Esophagus squamous epithelium (tissue), 5 donors: ENCODE measurements around the gene PKP1. TPM values are rescaled to one million over a fixed set of nuclear protein-coding genes. Genes with fewer than 3 reads are reported as not detected.

Source experiments
- DNase-seq: peaks from one replicate; lab custom pipeline; 2025; lab: John Stamatoyannopoulos, UW
- H3K27ac ChIP-seq, 4 donors: fragments of 200-600 bp; sonication (generic); one replicate each; pipeline ENCODE4 v1.5.1; 2016 to 2019; ENCODE audit warnings: mild to moderate bottlenecking in 1 of 4
- H3K27me3 ChIP-seq, 4 donors: fragments of 200-600 bp; sonication (generic); 1 replicate in 3 of 4; 2 replicates in 1 of 4; pipeline versions ENCODE4 v1.5.1 to v1.6.0; 2017 to 2021; ENCODE audit warnings: antibody characterized with exemption in 1 of 4
- H3K36me3 ChIP-seq, 3 donors: fragments of 200-600 bp; sonication (generic); one replicate each; pipeline ENCODE4 v1.5.1; 2016 to 2019
- H3K4me1 ChIP-seq, 3 donors: fragments of 200-600 bp; sonication (generic); one replicate each; pipeline ENCODE4 v1.5.1; 2017 to 2019
- H3K4me3 ChIP-seq, 4 donors: fragments of 200-600 bp; sonication (generic); 1 replicate in 3 of 4; 2 replicates in 1 of 4; pipeline ENCODE4 v1.5.1; 2016 to 2019; ENCODE audit warnings: mild to moderate bottlenecking in 2 of 4, moderate library complexity in 1 of 4
- H3K9me3 ChIP-seq, 3 donors: fragments of 200-600 bp; sonication (generic); one replicate each; pipeline ENCODE4 v1.5.1; 2016 to 2019
- POLR2A ChIP-seq, 4 donors: fragments of 450-650 bp; IDR thresholded peaks; one replicate each; pipeline ENCODE4 v1.6.1; 2017; ENCODE audit warnings: antibody characterized with exemption in 4 of 4, mild to moderate bottlenecking in 4 of 4, moderate library complexity in 3 of 4
- WGBS, 2 donors: methylation state at CpG; one replicate each; pipeline ENCODE4 v1.1.5; 2018; 5-methylcytosine and 5-hydroxymethylcytosine counted together
- intact Hi-C: fragments of 100-400 bp; cut with DNase I; formaldehyde crosslinking; loops from one replicate; pipeline ENCODE4 v1.15.0; 2022
- total RNA-seq, 4 donors: library from RNA; depleted of rRNA; stranded (reverse); fragments of >200 nt; gene quantifications; one replicate each; pipeline ENCODE4 v1.1.0, GENCODE V29; 2016
- TF ChIP-seq, protein P1 (sequence below), 6 experiments: fragments of 450-650 bp in 4 of 6; fragments of 200-600 bp in 2 of 6; sonication (generic) in 2 of 6; IDR thresholded peaks; one replicate each; pipeline ENCODE4 v1.5.1; 2016 to 2019; ENCODE audit warnings: antibody characterized with exemption in 6 of 6, mild to moderate bottlenecking in 4 of 6, moderate library complexity in 4 of 6
- donor health status: DM: yes; HTN: yes; CAD: no.

Gene PKP1
- total RNA-seq, 4 donors from 2014 or later = 263 to 706 (median 410) TPM

DNA sequence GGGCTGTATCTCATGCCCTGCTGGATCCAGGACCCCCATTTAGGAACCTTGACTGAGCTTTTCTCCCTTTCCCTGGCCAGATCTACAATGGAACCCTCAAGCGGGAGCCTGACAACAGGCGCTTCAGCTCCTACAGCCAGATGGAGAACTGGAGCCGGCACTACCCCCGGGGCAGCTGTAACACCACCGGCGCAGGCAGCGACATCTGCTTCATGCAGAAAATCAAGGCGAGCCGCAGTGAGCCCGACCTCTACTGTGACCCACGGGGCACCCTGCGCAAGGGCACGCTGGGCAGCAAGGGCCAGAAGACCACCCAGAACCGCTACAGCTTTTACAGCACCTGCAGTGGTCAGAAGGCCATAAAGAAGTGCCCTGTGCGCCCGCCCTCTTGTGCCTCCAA lies 29.8 kb downstream of the PKP1 start:
- DNase-seq = no peak
- Histone ChIP-seq H3K4me1 (peaks cover 39 to 99% (median 47%) of the 10 kb centered on the region in 3 donors), H3K27ac (peak overlapping the region; percentile 93 to 97 (median 96)), H3K27me3 (no peaks in the 10 kb centered on the region), H3K9me3 (no peaks in the 10 kb centered on the region), H3K4me3 (no peak overlapping the region), H3K36me3 (peaks cover 13 to 54% (median 35%) of the 10 kb centered on the region in 3 donors)
- WGBS, 2 donors = 100% methylated on average over 2 of the region's 16 CpGs; no CpG with 5 or more reads in 1 of the 2 donors
- TF ChIP-seq, protein P1, sequence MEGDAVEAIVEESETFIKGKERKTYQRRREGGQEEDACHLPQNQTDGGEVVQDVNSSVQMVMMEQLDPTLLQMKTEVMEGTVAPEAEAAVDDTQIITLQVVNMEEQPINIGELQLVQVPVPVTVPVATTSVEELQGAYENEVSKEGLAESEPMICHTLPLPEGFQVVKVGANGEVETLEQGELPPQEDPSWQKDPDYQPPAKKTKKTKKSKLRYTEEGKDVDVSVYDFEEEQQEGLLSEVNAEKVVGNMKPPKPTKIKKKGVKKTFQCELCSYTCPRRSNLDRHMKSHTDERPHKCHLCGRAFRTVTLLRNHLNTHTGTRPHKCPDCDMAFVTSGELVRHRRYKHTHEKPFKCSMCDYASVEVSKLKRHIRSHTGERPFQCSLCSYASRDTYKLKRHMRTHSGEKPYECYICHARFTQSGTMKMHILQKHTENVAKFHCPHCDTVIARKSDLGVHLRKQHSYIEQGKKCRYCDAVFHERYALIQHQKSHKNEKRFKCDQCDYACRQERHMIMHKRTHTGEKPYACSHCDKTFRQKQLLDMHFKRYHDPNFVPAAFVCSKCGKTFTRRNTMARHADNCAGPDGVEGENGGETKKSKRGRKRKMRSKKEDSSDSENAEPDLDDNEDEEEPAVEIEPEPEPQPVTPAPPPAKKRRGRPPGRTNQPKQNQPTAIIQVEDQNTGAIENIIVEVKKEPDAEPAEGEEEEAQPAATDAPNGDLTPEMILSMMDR (IDR thresholded peaks at IDR 0.05) = no peak
- TF ChIP-seq POLR2A (IDR thresholded peaks at IDR 0.05) = no peak
- intact Hi-C loops = no loop called here

DNA sequence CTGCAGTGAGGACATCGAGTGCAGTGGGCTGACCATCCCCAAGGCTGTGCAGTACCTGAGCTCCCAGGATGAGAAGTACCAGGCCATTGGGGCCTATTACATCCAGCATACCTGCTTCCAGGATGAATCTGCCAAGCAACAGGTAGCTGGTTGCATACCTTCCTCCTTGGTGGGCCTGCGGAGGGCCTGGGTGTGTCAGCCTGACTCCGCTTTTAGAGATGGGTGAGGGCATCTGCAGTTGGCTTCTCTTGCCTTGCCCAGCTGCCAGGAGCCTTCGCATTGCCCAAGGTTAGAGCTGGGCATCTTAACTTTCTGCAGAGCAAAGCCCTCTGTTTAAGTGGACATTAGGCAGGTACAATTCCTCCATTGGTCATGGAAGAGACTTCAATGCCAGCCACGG lies 33.2 kb downstream of the PKP1 start:
- H3K36me3 ChIP-seq = peaks cover 30 to 89% (median 49%) of the 10 kb centered on the region in 3 donors
- intact Hi-C loops = no loop called here
- no peak for DNase-seq
- H3K27me3 ChIP-seq = no peaks in the 10 kb centered on the region
- H3K4me3 ChIP-seq = no peak overlapping the region
- no peaks in the 10 kb centered on the region for H3K9me3 ChIP-seq
- H3K4me1 ChIP-seq = peaks cover 9 to 86% (median 13%) of the 10 kb centered on the region in 3 donors
- TF ChIP-seq, protein P1 (IDR thresholded peaks at IDR 0.05) = no peak
- TF ChIP-seq POLR2A (IDR thresholded peaks at IDR 0.05) = no peak
- 83 to 97% methylated on average over 2 to 3 of the region's 5 CpGs for WGBS, 2 donors
- H3K27ac ChIP-seq = peak overlapping the region in 2 of 4 donors; percentile 39 to 72

DNA sequence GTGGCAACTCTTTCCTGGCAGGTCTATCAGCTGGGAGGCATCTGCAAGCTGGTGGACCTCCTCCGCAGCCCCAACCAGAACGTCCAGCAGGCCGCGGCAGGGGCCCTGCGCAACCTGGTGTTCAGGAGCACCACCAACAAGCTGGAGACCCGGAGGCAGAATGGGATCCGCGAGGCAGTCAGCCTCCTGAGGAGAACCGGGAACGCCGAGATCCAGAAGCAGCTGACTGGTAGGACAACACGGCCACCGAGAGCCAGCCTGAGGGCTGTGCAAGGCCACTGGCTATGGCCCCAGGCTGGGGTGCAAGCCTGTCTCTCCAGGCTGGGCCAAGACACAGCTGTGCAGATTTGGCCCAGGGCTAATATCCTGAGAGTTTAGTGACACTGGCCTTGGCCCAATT lies 34.2 kb downstream of the PKP1 start:
- H3K27ac ChIP-seq = peak overlapping the region in 3 of 4 donors; percentile 48 to 73 (median 72)
- H3K4me1 ChIP-seq = peaks cover 6 to 85% (median 7%) of the 10 kb centered on the region in 3 donors
- no peak for DNase-seq
- intact Hi-C loops = no loop called here
- no peaks in the 10 kb centered on the region for H3K27me3 ChIP-seq
- H3K36me3 ChIP-seq = peaks cover 30 to 99% (median 55%) of the 10 kb centered on the region in 3 donors
- 90% methylated on average over 6 of the region's 13 CpGs; no CpG with 5 or more reads in 1 of the 2 donors for WGBS, 2 donors
- TF ChIP-seq, protein P1 (IDR thresholded peaks at IDR 0.05) = no peak
- no peak for TF ChIP-seq POLR2A (IDR thresholded peaks at IDR 0.05)
- no peak overlapping the region for H3K4me3 ChIP-seq
- no peaks in the 10 kb centered on the region for H3K9me3 ChIP-seq

- WGBS, 2 donors = 61 to 82% methylated on average over 12 to 14 of the region's 15 CpGs
- Histone ChIP-seq H3K9me3 (no peaks in the 10 kb centered on the region), H3K4me3 (no peak overlapping the region), H3K27ac (peak overlapping the region in 3 of 4 donors; percentile 48 to 73 (median 72)), H3K4me1 (peaks cover 0 to 85% (median 0%) of the 10 kb centered on the region in 3 donors), H3K27me3 (no peaks in the 10 kb centered on the region), H3K36me3 (peaks cover 27 to 100% (median 54%) of the 10 kb centered on the region in 3 donors)
- intact Hi-C loops = no loop called here
- TF ChIP-seq POLR2A (IDR thresholded peaks at IDR 0.05) = no peak
- TF ChIP-seq, protein P1 (IDR thresholded peaks at IDR 0.05) = no peak
- no peak for DNase-seq
Measured at GRCh38 chr1:201318504-201319340, 35.4 kb downstream of the PKP1 start.

DNA sequence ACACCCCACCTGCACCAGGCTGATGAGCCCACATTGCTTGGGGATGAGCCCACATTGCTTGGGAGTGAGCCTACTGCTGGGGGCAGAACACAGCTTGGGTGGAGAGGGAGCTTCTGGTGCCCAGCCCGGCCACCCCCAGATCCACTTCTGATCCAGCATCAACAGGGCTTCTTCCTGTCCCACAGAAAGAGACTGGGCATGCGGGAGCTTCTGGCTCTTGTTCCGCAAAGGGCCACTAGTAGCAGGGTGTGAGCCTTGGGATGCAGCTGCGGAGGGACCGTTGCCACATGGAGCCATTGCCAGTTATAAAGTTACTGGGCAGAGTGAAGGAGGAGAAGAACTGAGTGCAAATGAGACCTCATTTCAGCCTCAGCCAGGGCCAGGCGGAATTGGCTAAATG lies 36.3 kb downstream of the PKP1 start:
- peaks cover 25 to 100% (median 54%) of the 10 kb centered on the region in 3 donors for H3K36me3 ChIP-seq
- 84 to 87% methylated on average over 5 to 6 of the region's 6 CpGs for WGBS, 2 donors
- H3K27ac ChIP-seq = peak overlapping the region in 3 of 4 donors; percentile 11 to 73 (median 72)
- H3K4me1 ChIP-seq = peaks cover 0 to 85% (median 0%) of the 10 kb centered on the region in 3 donors
- H3K27me3 ChIP-seq = no peaks in the 10 kb centered on the region
- DNase-seq = no peak
- H3K9me3 ChIP-seq = no peaks in the 10 kb centered on the region
- intact Hi-C loops = no loop called here
- TF ChIP-seq, protein P1 (IDR thresholded peaks at IDR 0.05) = no peak
- TF ChIP-seq POLR2A (IDR thresholded peaks at IDR 0.05) = no peak
- H3K4me3 ChIP-seq = no peak overlapping the region
